ENCODE data around the gene CUEDC1. TPM values are rescaled to one million over a fixed set of nuclear protein-coding genes. Genes with fewer than 3 reads are reported as not detected.

The CUEDC1 gene
- total and polyA plus RNA-seq, 2 of the 13 experiments (the other 11 are each of a cell fraction or from before 2014, with no cell fraction given): 7.4 to 12.9 TPM

GRCh38 chr17:57849874-57850754 is 105.1 kb downstream of the CUEDC1 start, which contains the start of gene MRPS23 (continued):
- TF ChIP-seq SALL2 (CRISPR knock-in tag; IDR thresholded peaks at IDR 0.05) (peak; percentile 99), ZNF281 (CRISPR knock-in tag; IDR thresholded peaks at IDR 0.05; ENCODE audit: borderline replicate concordance) (peak; percentile 15; the same call in 1 of the 2 replicates), ATF4 (CRISPR knock-in tag; IDR thresholded peaks at IDR 0.05) (peak in 1 of 2 experiments; percentile 90; a peak in 2 of 4 replicates), KDM2A (CRISPR knock-in tag; IDR thresholded peaks at IDR 0.05; ENCODE audit: borderline replicate concordance, low read depth) (peak; percentile 99), ZNF614 (CRISPR knock-in tag; IDR thresholded peaks at IDR 0.05; ENCODE audit: borderline replicate concordance) (peak; percentile 97), CREM (IDR thresholded peaks at IDR 0.05) (peak; percentile 90), CREM (CRISPR knock-in tag; IDR thresholded peaks at IDR 0.05) (0 out of 2 replicates have a peak, but pooled peaks have one; percentile 9), E2F1 (CRISPR knock-in tag; IDR thresholded peaks at IDR 0.05) (peak; percentile 98), SAFB2 (CRISPR knock-in tag; IDR thresholded peaks at IDR 0.05; ENCODE audit: borderline replicate concordance, low read depth) (peak; percentile 96), ZNF800 (CRISPR knock-in tag; IDR thresholded peaks at IDR 0.05) (peak; percentile 73; the same call in 1 of the 2 replicates), MAFF (IDR thresholded peaks at IDR 0.05; ENCODE audit: low read depth, low read length) (peak; percentile 71), NRL (CRISPR knock-in tag; IDR thresholded peaks at IDR 0.05; ENCODE audit: borderline replicate concordance) (peak; percentile 97), HBP1 (CRISPR knock-in tag; IDR thresholded peaks at IDR 0.05; ENCODE audit: low read depth) (peak; percentile 97; the same call in 1 of the 2 replicates), ZSCAN22 (CRISPR knock-in tag; IDR thresholded peaks at IDR 0.05) (no peak), SKI (IDR thresholded peaks at IDR 0.05; ENCODE audit: partially characterized antibody) (peak; percentile 80), FOXJ3 (CRISPR knock-in tag; IDR thresholded peaks at IDR 0.05; ENCODE audit: borderline replicate concordance) (peak; percentile 92), ZNF766 (CRISPR knock-in tag; IDR thresholded peaks at IDR 0.05; ENCODE audit: borderline replicate concordance) (0 out of 2 replicates have a peak, but pooled peaks have one; percentile 94), BHLHE40 (IDR thresholded peaks at IDR 0.05; ENCODE audit: low read length) (peak; percentile 80), TMF1 (CRISPR knock-in tag; IDR thresholded peaks at IDR 0.05; ENCODE audit: low read depth) (peak; percentile 72; the same call in 1 of the 2 replicates), ZIK1 (CRISPR knock-in tag; IDR thresholded peaks at IDR 0.05; ENCODE audit: borderline replicate concordance, low read depth) (peak; percentile 78; the same call in 1 of the 2 replicates)

All from HepG2 (cell line).